RPMI8226 (cell line): ENCODE results near the gene TLN1.

Source experiments
- DNase-seq: peaks from one replicate; pipeline ENCODE4 v3.0.0-alpha.2; 2015

TLN1 gene

GRCh38 chr9:35749515-35750255, 17.7 kb upstream of the TLN1 start:
- peak; percentile 60 for DNase-seq

- DNase-seq, result peak; percentile 85
Measured at GRCh38 chr9:35748858-35749514, 17.0 kb upstream of the TLN1 start, which contains the start of the genes GBA2 and RGP1. Gene GBA2 (minus strand): TSS chr9:35749228. CDS start chr9:35748704, 524 bp downstream. Gene RGP1 (plus strand): TSS chr9:35749287. CDS start chr9:35749756, 469 bp downstream.

DNA sequence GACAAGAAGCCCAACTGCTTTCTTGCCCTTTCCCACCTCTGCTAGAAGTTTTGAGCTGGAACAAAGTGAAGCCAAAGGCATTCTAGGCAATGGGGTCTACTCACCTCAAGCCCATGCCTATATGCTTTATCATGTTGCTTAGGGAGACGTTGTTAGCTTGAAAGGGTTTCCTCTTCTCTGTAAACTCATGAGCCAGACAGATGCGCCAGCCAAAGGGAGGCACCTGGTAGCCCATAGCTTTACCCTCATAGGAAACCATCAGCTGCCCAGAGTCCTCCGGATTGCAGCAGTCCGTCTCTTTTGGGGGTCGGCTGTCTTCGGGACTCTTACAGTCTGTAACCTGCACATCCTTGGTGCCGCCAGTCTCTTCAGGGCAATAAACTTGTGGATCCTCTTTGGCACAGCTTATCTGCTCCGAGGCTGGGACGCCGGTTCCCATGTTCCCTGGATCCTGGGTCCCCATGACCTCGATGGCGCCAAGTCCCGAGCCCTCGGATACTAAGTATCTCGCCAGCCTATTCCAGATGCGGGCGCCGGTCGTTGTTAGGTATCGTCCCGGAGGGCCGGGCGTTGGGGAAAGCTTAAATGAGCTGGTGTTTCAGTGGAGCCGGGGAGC, 16.4 kb upstream of the TLN1 start:
- DNase-seq, result peak; percentile 17

DNA sequence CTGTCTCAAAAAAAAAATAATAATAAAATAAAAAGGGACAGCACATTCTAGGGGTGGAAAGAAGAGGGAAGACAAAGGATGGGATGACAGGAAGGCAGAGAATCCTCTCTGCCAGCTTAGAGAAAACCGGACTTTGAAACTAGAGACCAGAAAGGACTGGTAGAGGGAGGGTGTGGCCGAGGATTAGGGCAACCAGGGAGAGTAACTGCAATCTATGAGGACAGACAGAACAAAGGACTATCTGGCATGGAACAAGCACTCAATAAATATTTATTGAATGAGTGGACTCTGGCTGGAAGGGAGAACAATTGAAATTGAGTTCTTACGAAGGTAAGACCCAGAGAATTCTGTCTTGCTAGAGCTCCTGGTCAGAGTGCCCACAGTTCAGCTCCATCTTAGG, 14.6 kb upstream of the TLN1 start:
- DNase-seq, result no peak

DNA sequence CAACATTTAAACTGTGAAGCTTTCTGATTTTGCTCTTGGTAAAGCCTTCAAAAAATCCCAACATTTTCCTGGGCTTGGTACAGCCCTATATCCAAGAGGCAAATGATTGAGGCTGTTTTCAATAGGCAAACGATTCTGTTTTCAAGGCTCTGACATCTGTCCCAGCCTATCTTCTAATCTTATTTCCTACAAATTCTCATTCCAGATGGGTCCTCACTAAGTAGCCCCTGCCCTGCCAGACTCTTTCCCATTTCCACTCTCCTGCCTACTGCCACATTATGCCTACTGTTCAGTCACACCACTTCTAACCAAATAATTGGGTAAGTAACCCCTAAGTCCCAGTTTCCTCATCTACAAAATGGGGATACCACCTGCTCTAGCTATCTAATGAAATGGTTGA, 13.6 kb upstream of the TLN1 start:
- no peak for DNase-seq

- no peak for DNase-seq
Measured at GRCh38 chr9:35743880-35744518, 12.0 kb upstream of the TLN1 start.

- DNase-seq, result no peak
Measured at GRCh38 chr9:35743452-35743851, 11.5 kb upstream of the TLN1 start.

GRCh38 chr9:35741740-35742139, 9.7 kb upstream of the TLN1 start:
- DNase-seq, result no peak

GRCh38 chr9:35740243-35740642, 8.2 kb upstream of the TLN1 start:
- DNase-seq, result no peak

GRCh38 chr9:35738924-35739323, 6.9 kb upstream of the TLN1 start:
- no peak for DNase-seq

GRCh38 chr9:35738186-35738585, 6.2 kb upstream of the TLN1 start:
- DNase-seq, result no peak

DNA sequence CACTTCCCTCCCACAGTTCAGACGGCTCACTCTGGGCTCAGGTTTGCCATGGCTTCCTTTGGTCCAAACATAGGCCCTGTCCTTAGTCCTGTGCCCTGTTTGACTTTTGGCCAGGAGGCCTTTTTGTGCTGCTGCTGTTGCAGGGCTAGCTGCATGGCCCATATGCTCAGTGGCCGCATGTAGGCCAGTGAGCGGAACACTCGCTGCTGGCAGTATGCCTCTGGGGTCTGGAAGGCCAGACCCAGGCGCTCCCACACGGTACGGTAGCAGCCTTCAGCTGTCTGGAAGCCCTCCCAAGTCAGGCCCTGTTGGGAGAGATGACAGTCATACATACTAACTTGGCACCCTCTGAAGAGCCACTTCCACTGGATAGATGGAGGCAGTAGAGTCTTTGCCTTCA, 5.1 kb upstream of the TLN1 start:
- no peak for DNase-seq

GRCh38 chr9:35736201-35736633, 4.2 kb upstream of the TLN1 start:
- peak; percentile 74 for DNase-seq

DNA sequence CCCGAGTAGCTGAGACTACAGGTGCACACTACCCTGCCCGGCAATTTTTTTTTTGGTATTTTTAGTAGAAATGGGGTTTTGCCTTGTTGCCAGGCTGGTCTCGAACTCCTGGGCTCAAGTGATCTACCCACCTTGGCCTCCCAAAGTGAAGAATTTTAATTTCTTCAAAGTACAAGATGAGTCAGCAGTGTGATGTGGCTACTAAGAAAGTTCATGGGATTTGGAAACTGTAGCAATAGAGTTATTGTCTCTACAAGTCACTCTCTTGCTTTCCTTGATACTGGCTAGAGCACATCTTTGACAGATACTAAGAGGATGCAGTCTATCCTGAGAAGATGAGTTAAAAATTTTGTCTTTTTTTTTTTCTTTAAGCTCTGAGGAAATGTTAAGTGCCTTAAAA, 2.1 kb upstream of the TLN1 start:
- DNase-seq, result no peak

DNA sequence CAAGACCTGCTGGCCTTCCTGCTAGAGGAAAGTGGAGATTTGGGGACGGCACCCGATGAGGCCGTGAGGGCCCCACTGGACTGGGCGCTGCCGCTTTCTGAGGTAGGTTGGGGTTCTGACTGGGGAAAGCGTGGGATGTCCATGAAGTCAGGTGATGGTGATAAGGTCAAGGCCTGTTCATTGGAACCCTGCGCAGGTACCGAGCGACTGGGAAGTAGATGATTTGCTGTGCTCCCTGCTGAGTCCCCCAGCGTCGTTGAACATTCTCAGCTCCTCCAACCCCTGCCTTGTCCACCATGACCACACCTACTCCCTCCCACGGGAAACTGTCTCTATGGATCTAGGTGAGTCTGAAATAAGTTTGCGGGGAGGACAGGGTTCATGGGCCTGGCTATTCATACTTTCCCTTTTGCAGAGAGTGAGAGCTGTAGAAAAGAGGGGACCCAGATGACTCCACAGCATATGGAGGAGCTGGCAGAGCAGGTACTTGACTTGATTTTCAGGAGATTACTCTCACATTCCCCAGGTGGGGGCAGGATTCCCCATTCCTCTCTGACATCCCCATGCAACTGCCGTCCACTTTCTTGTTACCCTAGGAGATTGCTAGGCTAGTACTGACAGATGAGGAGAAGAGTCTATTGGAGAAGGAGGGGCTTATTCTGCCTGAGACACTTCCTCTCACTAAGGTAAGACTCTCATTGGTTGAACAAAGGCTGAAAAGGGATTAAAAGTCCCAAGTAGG, 976 bp upstream of the TLN1 start:
- DNase-seq, result peak; percentile 48

- no peak for DNase-seq
Measured at GRCh38 chr9:35731415-35732184, 395 bp downstream of the TLN1 start.

DNA sequence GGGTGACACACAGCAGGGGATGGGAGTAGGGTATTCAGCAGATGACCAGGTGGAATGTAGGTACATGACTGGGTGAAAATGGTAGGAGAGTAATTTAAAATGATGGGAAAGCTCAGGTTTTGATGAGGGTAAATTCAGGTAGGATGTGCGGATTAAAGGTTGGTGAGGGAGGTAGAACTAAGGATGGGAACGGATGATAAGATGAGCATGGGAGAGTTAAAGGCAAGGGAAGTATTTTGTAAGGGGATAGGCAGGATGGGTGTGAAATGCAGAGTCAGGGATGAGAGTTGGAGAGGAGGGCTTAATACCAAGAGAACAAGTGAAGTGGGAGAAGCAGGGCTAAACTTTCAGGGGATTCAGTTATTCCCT, 1.5 kb downstream of the TLN1 start:
- no peak for DNase-seq

- peak; percentile 35 for DNase-seq
Measured at GRCh38 chr9:35729700-35730485, 2.1 kb downstream of the TLN1 start.

DNA sequence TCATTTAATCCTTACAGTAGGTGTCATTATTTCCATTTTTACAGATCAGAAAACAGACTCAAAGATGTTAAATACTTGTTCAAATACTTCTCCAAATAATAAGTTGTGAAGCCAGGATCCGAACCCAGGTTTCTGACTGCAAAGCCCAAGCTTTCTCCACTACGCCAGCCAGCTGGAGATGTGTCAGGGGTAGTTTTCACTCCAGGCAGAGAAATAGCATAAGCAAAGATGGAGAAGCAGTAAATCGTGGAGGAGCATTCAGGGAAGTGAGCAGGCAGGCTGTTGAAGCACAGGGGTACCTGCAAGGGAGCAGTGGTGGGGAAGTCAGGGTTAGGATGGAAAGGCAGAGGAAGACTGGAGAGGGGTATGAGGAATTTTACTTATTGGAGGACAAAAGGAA, 2.9 kb downstream of the TLN1 start:
- DNase-seq, result no peak

GRCh38 chr9:35728041-35728971, 3.7 kb downstream of the TLN1 start:
- DNase-seq, result no peak
